ENCODE results near the gene DNAJB11. TPM values are rescaled to one million over a fixed set of nuclear protein-coding genes. Genes with fewer than 3 reads are reported as not detected.

DNAJB11 gene
- total and polyA plus RNA-seq, 2 donors (not counting 1 experiment from before 2014, with no cell fraction given): 17.9 to 27.7 TPM

DNA sequence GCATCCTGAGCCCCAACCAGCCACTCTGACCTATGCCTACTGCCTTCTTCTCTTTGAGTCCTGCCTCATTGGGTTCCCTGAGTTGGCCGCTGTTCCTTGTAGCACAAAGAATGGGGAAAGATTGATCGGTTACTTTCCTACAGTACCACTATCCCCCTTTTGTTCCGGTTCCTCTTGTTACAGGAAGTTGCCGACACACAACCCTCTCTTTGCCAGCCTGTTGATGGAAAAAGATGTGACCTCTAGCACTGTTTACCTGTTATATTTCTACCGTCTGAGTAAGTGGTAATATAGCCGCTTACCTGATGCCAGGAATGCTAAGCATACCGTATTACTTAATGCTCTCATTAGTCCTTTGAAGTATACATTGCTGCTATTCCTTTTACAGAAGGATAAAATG, 32.6 kb downstream of the DNAJB11 start:
- Mint-ChIP-seq H3K4me3 (no peak overlapping the region), H3K27ac (no peak overlapping the region), H3K27me3 (peaks cover 12% of the 10 kb centered on the region), H3K9me3 (ENCODE audit: insufficient read depth) (no peaks in the 10 kb centered on the region), H3K4me1 (no peaks in the 10 kb centered on the region)
- Histone ChIP-seq H3K4me3 (ENCODE audit: control extremely low read depth in 1 of 5, extremely low read depth in 1 of 5, insufficient read depth in 1 of 5, low read depth in 2 of 5, low read length in 4 of 5) (no peak overlapping the region), H3K27ac (ENCODE audit: low read length in 2 of 2) (no peak overlapping the region), H3K36me3 (replicated peaks in 1 of 2; ENCODE audit: control extremely low read depth in 1 of 2, control insufficient read depth in 1 of 2, extremely low read depth in 1 of 2, insufficient read depth in 2 of 2, low read length in 1 of 2) (no peaks in the 10 kb centered on the region), H3K79me2 (ENCODE audit: control insufficient read depth, insufficient read depth, low read length) (no peaks in the 10 kb centered on the region), H3K4me1 (ENCODE audit: control insufficient read depth in 2 of 2, insufficient read depth in 2 of 2, low read length in 2 of 2) (no peaks in the 10 kb centered on the region), H4K20me1 (ENCODE audit: control insufficient read depth, insufficient read depth, low read length, poor library complexity, severe bottlenecking) (no peaks in the 10 kb centered on the region), H3K27me3 (replicated peaks in 1 of 4; ENCODE audit: control extremely low read depth in 1 of 4, control insufficient read depth in 3 of 4, insufficient read depth in 4 of 4, low read length in 3 of 4) (no peaks in the 10 kb centered on the region), H3K9ac (ENCODE audit: low read length) (no peak overlapping the region), H2AFZ (ENCODE audit: insufficient read depth, low read depth, low read length, poor library complexity, severe bottlenecking) (no peak overlapping the region), H3K9me3 (ENCODE audit: control extremely low read depth in 1 of 3, control insufficient read depth in 2 of 3, insufficient read depth in 1 of 3, low read length in 2 of 3) (no peaks in the 10 kb centered on the region), H3K4me2 (replicated peaks; ENCODE audit: low read depth, low read length, poor library complexity, severe bottlenecking) (no peak overlapping the region)
- no CpG with 5 or more reads among the region's 7 CpGs for WGBS (ENCODE audit: insufficient coverage)
- intact Hi-C loops (cut with micrococcal nuclease): no loop called here
- DNase-seq: no peak
- TF ChIP-seq CTCF (IDR thresholded peaks at IDR 0.05) (no peak), EZH2 (IDR thresholded peaks at IDR 0.05; ENCODE audit: borderline replicate concordance, insufficient read depth, low read depth, low read length, poor library complexity, severe bottlenecking) (no peak)
- no peak for ATAC-seq (ENCODE audit: low read depth)
- POLR2A ChIA-PET: no interaction called here
- CTCF ChIA-PET: interaction anchor here (0.7 to 4.1 kb wide), 2 partner anchors 12 to 19 kb away, joined by 3 to 19 read pairs; no protein-coding TSS in a partner anchor

- ATAC-seq (ENCODE audit: low read depth): no peak
- H3K27ac Mint-ChIP-seq: no peak overlapping the region
- no peak for TF ChIP-seq EZH2 (IDR thresholded peaks at IDR 0.05; ENCODE audit: borderline replicate concordance, insufficient read depth, low read depth, low read length, poor library complexity, severe bottlenecking)
- no peak for TF ChIP-seq CTCF (IDR thresholded peaks at IDR 0.05)
Observed at GRCh38 chr3:186605078-186605477, 34.6 kb downstream of the DNAJB11 start.

More at GRCh38 chr3:186605078-186605477, 34.6 kb downstream of the DNAJB11 start:
- no peaks in the 10 kb centered on the region for H3K4me1 Mint-ChIP-seq
- no peak overlapping the region for H3K4me2 ChIP-seq (replicated peaks; ENCODE audit: low read depth, low read length, poor library complexity, severe bottlenecking)
- no peak for DNase-seq
- intact Hi-C loops (cut with micrococcal nuclease): no loop called here
- no peaks in the 10 kb centered on the region for H3K79me2 ChIP-seq (ENCODE audit: control insufficient read depth, insufficient read depth, low read length)
- no peaks in the 10 kb centered on the region for H3K9me3 Mint-ChIP-seq (ENCODE audit: insufficient read depth)
- H3K36me3 ChIP-seq (replicated peaks in 1 of 2; ENCODE audit: control extremely low read depth in 1 of 2, control insufficient read depth in 1 of 2, extremely low read depth in 1 of 2, insufficient read depth in 2 of 2, low read length in 1 of 2): no peaks in the 10 kb centered on the region
- no peak overlapping the region for H3K4me3 ChIP-seq (ENCODE audit: control extremely low read depth in 1 of 5, extremely low read depth in 1 of 5, insufficient read depth in 1 of 5, low read depth in 2 of 5, low read length in 4 of 5)
- no peak overlapping the region for H3K9ac ChIP-seq (ENCODE audit: low read length)
- H2AFZ ChIP-seq (ENCODE audit: insufficient read depth, low read depth, low read length, poor library complexity, severe bottlenecking): no peak overlapping the region
- no peak overlapping the region for H3K27ac ChIP-seq (ENCODE audit: low read length in 2 of 2)
- H4K20me1 ChIP-seq (ENCODE audit: control insufficient read depth, insufficient read depth, low read length, poor library complexity, severe bottlenecking): no peaks in the 10 kb centered on the region
- ChIA-PET POLR2A (no interaction called here), CTCF (interaction anchor here (4.1 kb wide), 1 partner anchor 10 kb away, joined by 19 read pairs; no protein-coding TSS in a partner anchor)
- H3K9me3 ChIP-seq (ENCODE audit: control extremely low read depth in 1 of 3, control insufficient read depth in 2 of 3, insufficient read depth in 1 of 3, low read length in 2 of 3): no peaks in the 10 kb centered on the region
- peaks cover 8% of the 10 kb centered on the region for H3K27me3 Mint-ChIP-seq
- no peaks in the 10 kb centered on the region for H3K4me1 ChIP-seq (ENCODE audit: control insufficient read depth in 2 of 2, insufficient read depth in 2 of 2, low read length in 2 of 2)
- no peaks in the 10 kb centered on the region for H3K27me3 ChIP-seq (replicated peaks in 1 of 4; ENCODE audit: control extremely low read depth in 1 of 4, control insufficient read depth in 3 of 4, insufficient read depth in 4 of 4, low read length in 3 of 4)
- H3K4me3 Mint-ChIP-seq: no peak overlapping the region

Measured in B cell (primary cell).